HG03135 (cell line): Measurements from ENCODE around the gene FERMT2.
"Not testable (repeated sequence)": the region's sequence is repeated elsewhere in the genome, so short reads cannot be mapped to it uniquely, and the experiment has no call there.

Experiments used
- ATAC-seq: cut with Tn5 transposase; IDR thresholded peaks from one replicate; pipeline ENCODE4 v1.9.1; 2021; ENCODE audit warnings: mild to moderate bottlenecking, moderate library complexity; ENCODE audit not compliant: unreplicated experiment

The FERMT2 gene

GRCh38 chr14:52948039-52948438 lies 2.8 kb downstream of the FERMT2 start:
- no peak for ATAC-seq

- ATAC-seq: no peak
Observed at GRCh38 chr14:52944254-52944653, 6.6 kb downstream of the FERMT2 start.

GRCh38 chr14:52939427-52939826 lies 11.4 kb downstream of the FERMT2 start:
- no peak for ATAC-seq

GRCh38 chr14:52937869-52938268 lies 13.0 kb downstream of the FERMT2 start:
- ATAC-seq: no peak

GRCh38 chr14:52937306-52937705 lies 13.5 kb downstream of the FERMT2 start:
- no peak for ATAC-seq

GRCh38 chr14:52936437-52936836 lies 14.4 kb downstream of the FERMT2 start:
- ATAC-seq: no peak

- no peak for ATAC-seq
Observed at GRCh38 chr14:52935833-52936232, 15.0 kb downstream of the FERMT2 start.

- ATAC-seq: no peak
Observed at GRCh38 chr14:52934762-52935161, 16.1 kb downstream of the FERMT2 start.

- ATAC-seq: no peak
Observed at GRCh38 chr14:52929192-52929807, 21.6 kb downstream of the FERMT2 start.

- no peak for ATAC-seq
Observed at GRCh38 chr14:52926953-52927352, 23.9 kb downstream of the FERMT2 start.

- no peak for ATAC-seq
Observed at GRCh38 chr14:52923902-52924575, 26.8 kb downstream of the FERMT2 start.

- no peak for ATAC-seq
Observed at GRCh38 chr14:52922656-52923055, 28.2 kb downstream of the FERMT2 start.

GRCh38 chr14:52922059-52922458 lies 28.8 kb downstream of the FERMT2 start:
- ATAC-seq: no peak

- not testable (repeated sequence) for ATAC-seq
Observed at GRCh38 chr14:52920411-52920810, 30.4 kb downstream of the FERMT2 start.

- ATAC-seq: no peak
Observed at GRCh38 chr14:52919971-52920370, 30.9 kb downstream of the FERMT2 start.

- peak; percentile 98 for ATAC-seq
Observed at GRCh38 chr14:52918486-52918885, 32.4 kb downstream of the FERMT2 start.

GRCh38 chr14:52917735-52918134 lies 33.1 kb downstream of the FERMT2 start:
- no peak for ATAC-seq

- no peak for ATAC-seq
Observed at GRCh38 chr14:52914295-52914694, 36.6 kb downstream of the FERMT2 start.

GRCh38 chr14:52913271-52913670 lies 37.6 kb downstream of the FERMT2 start:
- no peak for ATAC-seq

- ATAC-seq: no peak
Observed at GRCh38 chr14:52911904-52912303, 38.9 kb downstream of the FERMT2 start.

- no peak for ATAC-seq
Observed at GRCh38 chr14:52910572-52910971, 40.3 kb downstream of the FERMT2 start.

- ATAC-seq: no peak
Observed at GRCh38 chr14:52907949-52908348, 42.9 kb downstream of the FERMT2 start.

GRCh38 chr14:52906141-52906601 lies 44.7 kb downstream of the FERMT2 start:
- no peak for ATAC-seq
